HepG2 (cell line): ENCODE data around the gene TANGO6. TPM values are rescaled to one million over a fixed set of nuclear protein-coding genes. Genes with fewer than 3 reads are reported as not detected.

Experiments used
- ATAC-seq: fragments of 200-7000 bp; cut with Tn5 transposase; 3 replicates; pipeline ENCODE4 v1.9.1; 2020; ENCODE audit warnings: mild to moderate bottlenecking, moderate library complexity
- BruUV-seq: library from RNA; stranded (reverse); fragments of 400-500 nt; replicated peaks from 2 replicates; lab custom pipeline; 2021; lab: Mats Ljungman, UMichigan
- CTCF ChIA-PET: fragments of 300-600 bp; formaldehyde crosslinking; extraction: SDS; loops from one replicate; lab custom pipeline; 2021; ENCODE audit warnings: low total read pairs, inconsistent platforms, low intra/inter-chr PET ratio; lab: Yijun Ruan, JAX
- POLR2A ChIA-PET: fragments of 350-600 bp; sonication (Branson Sonifier 250); formaldehyde crosslinking; loops from one replicate; lab custom pipeline; 2020; ENCODE audit warnings: antibody characterized with exemption, inconsistent platforms; lab: Yijun Ruan, JAX
- DNase-seq: peaks from one replicate; pipeline ENCODE4 v3.0.0-alpha.2; 2015; ENCODE audit warnings: low spot score
- FAIRE-seq: peaks from 3 replicates; lab custom pipeline; 2011; peaks lifted over from hg19 to GRCh38; lab: Jason Lieb, UNC
- H2AFZ ChIP-seq: one replicate; pipeline ENCODE4 v1.6.1; 2011; ENCODE audit warnings: low read length, inconsistent platforms
- H3K27ac ChIP-seq: fragments of 300-600 bp; 3 replicates; pipeline ENCODE4 v1.8.0; 2011; ENCODE audit warnings: mixed run types, mild to moderate bottlenecking, mixed read lengths, low read length, inconsistent platforms; ENCODE audit not compliant: insufficient read depth; ENCODE audit errors: extremely low read length
- H3K27me3 ChIP-seq, 2 experiments: fragments of 200-600 bp in 1 of 2; 2 replicates in 1 of 2; 3 replicates in 1 of 2; pipeline versions ENCODE4 v1.6.0 to v1.8.0; 2011; ENCODE audit warnings: low read length in 2 of 2, mild to moderate bottlenecking in 2 of 2, moderate library complexity in 2 of 2, inconsistent platforms in 1 of 2; ENCODE audit not compliant: insufficient read depth in 2 of 2, control insufficient read depth in 1 of 2
- H3K36me3 ChIP-seq, 2 experiments: fragments of 200-600 bp in 1 of 2; replicated peaks in 1 of 2; 2 replicates in 1 of 2; 3 replicates in 1 of 2; pipeline versions ENCODE4 v1.5.1 to v1.8.0; 2011; ENCODE audit warnings: low read length in 2 of 2, inconsistent platforms in 1 of 2; ENCODE audit not compliant: insufficient read depth in 2 of 2, control insufficient read depth in 1 of 2
- H3K4me1 ChIP-seq: 2 replicates; pipeline ENCODE4 v1.5.1; 2012; ENCODE audit warnings: low read length, inconsistent platforms; ENCODE audit not compliant: insufficient read depth
- H3K4me2 ChIP-seq: 2 replicates; pipeline ENCODE4 v1.6.0; 2011; ENCODE audit warnings: low read depth, low read length, inconsistent platforms
- H3K4me3 ChIP-seq, 3 experiments: fragments of 200-600 bp in 1 of 3; sonication (generic), shearing (Covaris generic) in 1 of 3; replicated peaks in 1 of 3; 2 replicates each; pipeline ENCODE4 v1.5.1; 2011 to 2016; ENCODE audit warnings: low read length in 3 of 3, inconsistent platforms in 2 of 3, low read depth in 2 of 3, mild to moderate bottlenecking in 2 of 3, control low read depth in 1 of 3, mixed read lengths in 1 of 3; ENCODE audit not compliant: insufficient read depth in 1 of 3
- H3K79me2 ChIP-seq: one replicate; pipeline ENCODE4 v1.6.1; 2011; ENCODE audit warnings: low read length, inconsistent platforms; ENCODE audit not compliant: insufficient read depth
- H3K9ac ChIP-seq: 2 replicates; pipeline ENCODE4 v1.6.0; 2011; ENCODE audit warnings: mild to moderate bottlenecking, low read depth, low read length, inconsistent platforms; ENCODE audit not compliant: insufficient read depth
- H3K9me3 ChIP-seq: 2 replicates; pipeline ENCODE4 v1.5.1; 2012; ENCODE audit warnings: mild to moderate bottlenecking, low read length
- H4K20me1 ChIP-seq: 2 replicates; pipeline ENCODE4 v1.6.0; 2011; ENCODE audit warnings: inconsistent platforms, mild to moderate bottlenecking, low read length, moderate library complexity; ENCODE audit not compliant: insufficient read depth
- ARID3A ChIP-seq: IDR thresholded peaks from 2 replicates; pipeline ENCODE4 v1.6.1; 2012; ENCODE audit warnings: low read depth, low read length, improper control_type of control experiment
- ATF5 ChIP-seq: sonication (generic); formaldehyde crosslinking; IDR thresholded peaks from 2 replicates; pipeline ENCODE4 v1.4.0; 2020; ENCODE audit warnings: mild to moderate bottlenecking, low read depth, missing genetic modification reagents
- HNF4A ChIP-seq: sonication (generic); formaldehyde crosslinking; IDR thresholded peaks from 2 replicates; pipeline ENCODE4 v1.4.0; 2020; ENCODE audit warnings: missing genetic modification reagents
- KAT8 ChIP-seq: IDR thresholded peaks from 2 replicates; pipeline ENCODE4 v1.6.1; 2016; ENCODE audit warnings: missing genetic modification reagents, missing compliant biosample characterization
- NFATC3 ChIP-seq: sonication (generic); formaldehyde crosslinking; IDR thresholded peaks from 2 replicates; pipeline ENCODE4 v1.5.1; 2020; ENCODE audit warnings: mild to moderate bottlenecking, missing genetic modification reagents
- ONECUT2 ChIP-seq: sonication (generic); formaldehyde crosslinking; IDR thresholded peaks from 2 replicates; pipeline ENCODE4 v1.4.0; 2020; ENCODE audit warnings: missing genetic modification reagents
- THAP7 ChIP-seq: sonication (generic); formaldehyde crosslinking; IDR thresholded peaks from 2 replicates; pipeline ENCODE4 v1.8.1; 2023; ENCODE audit warnings: mild to moderate bottlenecking, missing genetic modification reagents
- ZNF709 ChIP-seq: sonication (generic); formaldehyde crosslinking; IDR thresholded peaks from 2 replicates; pipeline ENCODE4 v1.5.0; 2020; ENCODE audit warnings: mild to moderate bottlenecking, missing genetic modification reagents
- WGBS: methylation state at CpG from one replicate; pipeline ENCODE4 v1.1.6; 2017; ENCODE audit warnings: low lambda C conversion rate; 5-methylcytosine and 5-hydroxymethylcytosine counted together
- in situ Hi-C: cut with HindIII; loops from 2 replicates; pipeline ENCODE4 v1.10.0; 2017; ENCODE audit warnings: low pct_unique_long_range_greater_than_20kb; ENCODE audit not compliant: extremely low pct_ligation_motif_present
- intact Hi-C: fragments of 100-400 bp; cut with micrococcal nuclease; formaldehyde crosslinking; loops from one replicate; pipeline ENCODE4 v1.10.0; 2022; ENCODE audit not compliant: unreplicated experiment
- polyA plus RNA-seq, 8 experiments: library from polyadenylated mRNA; depleted of rRNA in 3 of 8; stranded (reverse) in 7 of 8; unstranded in 1 of 8; fragments of >200 nt; fragmentation: Illumina TruSeq in 4 of 8; extraction: Trizol in 4 of 8; gene quantifications; 2 replicates each; pipeline versions ENCODE4 v1.2.1 to v1.2.3, GENCODE V29; 2011 to 2016; ENCODE audit warnings: low read depth in 4 of 8, missing spikeins in 1 of 8, mixed read lengths in 1 of 8; ENCODE audit not compliant: insufficient read depth in 1 of 8
- total RNA-seq, 5 experiments: library from RNA; depleted of rRNA; stranded (reverse); fragments of >200 nt; fragmentation: Illumina TruSeq; extraction: Trizol; gene quantifications; 2 replicates each; pipeline ENCODE4 v1.2.3, GENCODE V29; 2016; ENCODE audit warnings: low read depth in 1 of 5
- TF ChIP-seq, protein P1 (sequence below): IDR thresholded peaks from 2 replicates; pipeline ENCODE4 v1.6.1; 2016; ENCODE audit warnings: low read depth, missing genetic modification reagents, missing compliant biosample characterization

The TANGO6 gene
- total and polyA plus RNA-seq, 2 of the 13 experiments (the other 11 are each of a cell fraction or from before 2014, with no cell fraction given): 7.2 to 13.3 TPM

- peak; percentile 47; the same call in 1 of the 2 replicates for TF ChIP-seq HNF4A (CRISPR knock-in tag)
These were observed 46.3 kb downstream of the TANGO6 start (continued) for GRCh38 chr16:68889508-68890150.

DNA sequence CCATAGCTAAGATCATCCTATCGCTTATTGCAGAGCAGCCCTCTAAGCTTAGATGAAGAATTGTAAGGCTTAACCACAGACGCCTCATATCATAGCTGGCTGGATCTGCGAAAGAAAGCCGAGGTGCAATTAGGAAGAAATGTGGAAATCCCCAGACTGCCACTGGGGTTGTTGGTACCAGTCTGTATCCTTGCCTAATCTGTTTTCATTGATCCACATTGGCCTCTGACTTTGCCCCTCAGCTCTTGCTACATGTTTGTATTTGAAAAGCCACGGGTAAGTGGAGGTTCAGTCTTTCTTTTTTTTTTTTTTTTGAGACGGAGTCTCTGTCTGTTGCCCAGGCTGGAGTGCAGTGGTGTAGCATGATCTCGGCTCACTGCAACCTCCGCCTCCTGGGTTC, 48.9 kb downstream of the TANGO6 start:
- intact Hi-C loops (no loop called here), in situ Hi-C loops (no loop called here)
- H3K4me2 ChIP-seq: no peak overlapping the region
- H3K4me3 ChIP-seq: no peak overlapping the region
- 70% methylated on average over 8 of the region's 8 CpGs for WGBS
- no peaks in the 10 kb centered on the region for H3K9me3 ChIP-seq
- POLR2A ChIA-PET: interaction anchor here (0.9 to 1.4 kb wide), 2 partner anchors 17 to 18 kb away, joined by 3 to 5 read pairs; no protein-coding TSS in a partner anchor
- CTCF ChIA-PET: no interaction called here
- ATAC-seq (peak; percentile 72), FAIRE-seq (no peak), DNase-seq (no peak)
- no TSS peak for BruUV-seq
- no peaks in the 10 kb centered on the region for H3K79me2 ChIP-seq
- H3K36me3 ChIP-seq: no peaks in the 10 kb centered on the region
- H3K9ac ChIP-seq: no peak overlapping the region
- H3K4me1 ChIP-seq: peaks cover 40% of the 10 kb centered on the region
- H3K27me3 ChIP-seq: no peaks in the 10 kb centered on the region
- H3K27ac ChIP-seq: peak overlapping the region; percentile 16
- no peaks in the 10 kb centered on the region for H4K20me1 ChIP-seq
- H2AFZ ChIP-seq: no peak overlapping the region
- TF ChIP-seq ZNF709 (CRISPR knock-in tag): no peak
- TF ChIP-seq ATF5 (CRISPR knock-in tag): no peak
- TF ChIP-seq NFATC3 (CRISPR knock-in tag): no peak
- no peak for TF ChIP-seq ARID3A
- TF ChIP-seq, protein P1, sequence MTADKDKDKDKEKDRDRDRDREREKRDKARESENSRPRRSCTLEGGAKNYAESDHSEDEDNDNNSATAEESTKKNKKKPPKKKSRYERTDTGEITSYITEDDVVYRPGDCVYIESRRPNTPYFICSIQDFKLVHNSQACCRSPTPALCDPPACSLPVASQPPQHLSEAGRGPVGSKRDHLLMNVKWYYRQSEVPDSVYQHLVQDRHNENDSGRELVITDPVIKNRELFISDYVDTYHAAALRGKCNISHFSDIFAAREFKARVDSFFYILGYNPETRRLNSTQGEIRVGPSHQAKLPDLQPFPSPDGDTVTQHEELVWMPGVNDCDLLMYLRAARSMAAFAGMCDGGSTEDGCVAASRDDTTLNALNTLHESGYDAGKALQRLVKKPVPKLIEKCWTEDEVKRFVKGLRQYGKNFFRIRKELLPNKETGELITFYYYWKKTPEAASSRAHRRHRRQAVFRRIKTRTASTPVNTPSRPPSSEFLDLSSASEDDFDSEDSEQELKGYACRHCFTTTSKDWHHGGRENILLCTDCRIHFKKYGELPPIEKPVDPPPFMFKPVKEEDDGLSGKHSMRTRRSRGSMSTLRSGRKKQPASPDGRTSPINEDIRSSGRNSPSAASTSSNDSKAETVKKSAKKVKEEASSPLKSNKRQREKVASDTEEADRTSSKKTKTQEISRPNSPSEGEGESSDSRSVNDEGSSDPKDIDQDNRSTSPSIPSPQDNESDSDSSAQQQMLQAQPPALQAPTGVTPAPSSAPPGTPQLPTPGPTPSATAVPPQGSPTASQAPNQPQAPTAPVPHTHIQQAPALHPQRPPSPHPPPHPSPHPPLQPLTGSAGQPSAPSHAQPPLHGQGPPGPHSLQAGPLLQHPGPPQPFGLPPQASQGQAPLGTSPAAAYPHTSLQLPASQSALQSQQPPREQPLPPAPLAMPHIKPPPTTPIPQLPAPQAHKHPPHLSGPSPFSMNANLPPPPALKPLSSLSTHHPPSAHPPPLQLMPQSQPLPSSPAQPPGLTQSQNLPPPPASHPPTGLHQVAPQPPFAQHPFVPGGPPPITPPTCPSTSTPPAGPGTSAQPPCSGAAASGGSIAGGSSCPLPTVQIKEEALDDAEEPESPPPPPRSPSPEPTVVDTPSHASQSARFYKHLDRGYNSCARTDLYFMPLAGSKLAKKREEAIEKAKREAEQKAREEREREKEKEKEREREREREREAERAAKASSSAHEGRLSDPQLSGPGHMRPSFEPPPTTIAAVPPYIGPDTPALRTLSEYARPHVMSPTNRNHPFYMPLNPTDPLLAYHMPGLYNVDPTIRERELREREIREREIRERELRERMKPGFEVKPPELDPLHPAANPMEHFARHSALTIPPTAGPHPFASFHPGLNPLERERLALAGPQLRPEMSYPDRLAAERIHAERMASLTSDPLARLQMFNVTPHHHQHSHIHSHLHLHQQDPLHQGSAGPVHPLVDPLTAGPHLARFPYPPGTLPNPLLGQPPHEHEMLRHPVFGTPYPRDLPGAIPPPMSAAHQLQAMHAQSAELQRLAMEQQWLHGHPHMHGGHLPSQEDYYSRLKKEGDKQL (CRISPR knock-in tag): no peak
- TF ChIP-seq ONECUT2 (CRISPR knock-in tag): 0 out of 2 replicates have a peak, but pooled peaks have one; percentile 32
- no peak for TF ChIP-seq THAP7 (CRISPR knock-in tag)
- TF ChIP-seq KAT8 (CRISPR knock-in tag): no peak
